ENCODE data around the gene PTPN4. TPM values are rescaled to one million over a fixed set of nuclear protein-coding genes. Genes with fewer than 3 reads are reported as not detected.

Gene PTPN4
- total RNA-seq, 1 experiment from 2014 or later = 80.5 TPM

- H4K20me1 ChIP-seq (ENCODE audit: control insufficient read depth, insufficient read depth, insufficient read length) = no peaks in the 10 kb centered on the region
- Mint-ChIP-seq H3K36me3 (ENCODE audit: insufficient read depth in 1 of 3, low read depth in 3 of 3) (peaks cover 0 to 9% (median 2%) of the 10 kb centered on the region in 3 experiments; a peak in 2 of 7 replicates), H3K27me3 (ENCODE audit: low read depth) (no peaks in the 10 kb centered on the region; the same call in none of the 2 replicates), H3K27ac (peak overlapping the region; percentile 73 to 99 (median 98); a peak in 6 of 7 replicates), H3K4me3 (peak overlapping the region; percentile 89 to 94), H3K9me3 (peaks cover 0 to 3% of the 10 kb centered on the region in 2 experiments; a peak in 2 of 5 replicates), H3K4me1 (peaks cover 22 to 26% of the 10 kb centered on the region in 2 experiments)
- peak overlapping the region; percentile 56 for H3K4me2 ChIP-seq (ENCODE audit: insufficient read depth, insufficient read length, low read length)
- H3K79me2 ChIP-seq (ENCODE audit: insufficient read depth, low read length) = peaks cover 18% of the 10 kb centered on the region; the same call in 1 of the 2 replicates
- peak overlapping the region; percentile 67 for H2AFZ ChIP-seq (ENCODE audit: low read length)
- H3K27me3 ChIP-seq (ENCODE audit: insufficient read depth, low read length) = no peaks in the 10 kb centered on the region
- H2BK120ac ChIP-seq (ENCODE audit: low read depth, low read length, poor library complexity, severe bottlenecking) = no peak overlapping the region
- H4K8ac ChIP-seq (replicated peaks; ENCODE audit: insufficient read length, low read depth, low read length) = no peak overlapping the region
- WGBS (ENCODE audit: extremely low coverage, insufficient read length, low lambda C conversion rate) = no CpG with 5 or more reads among the region's 13 CpGs
- TF ChIP-seq CTCF (conservative IDR thresholded peaks at IDR 0.05) = 0 out of 3 replicates have a peak, but pooled peaks have one; percentile 12
- H2BK20ac ChIP-seq (ENCODE audit: low read depth, low read length, poor library complexity, severe bottlenecking) = no peak overlapping the region
- no peaks in the 10 kb centered on the region for H3K79me1 ChIP-seq (ENCODE audit: insufficient read depth, low read depth, low read length, poor library complexity, severe bottlenecking)
- no peak overlapping the region for H2BK5ac ChIP-seq (ENCODE audit: insufficient read length, low read length)
- H3K23me2 ChIP-seq (ENCODE audit: insufficient read length, low read depth, low read length, poor library complexity, severe bottlenecking) = peaks cover 10% of the 10 kb centered on the region
- no peak overlapping the region for H3K4ac ChIP-seq (ENCODE audit: low read depth, low read length)
- H3K14ac ChIP-seq (ENCODE audit: insufficient read depth, low read length) = peak overlapping the region; percentile 30; the same call in 1 of the 2 replicates
- no peak overlapping the region for H4K91ac ChIP-seq (ENCODE audit: insufficient read length, low read depth, low read length)
- no peak for DNase-seq
- H2AK5ac ChIP-seq (ENCODE audit: insufficient read length, low read length) = no peak overlapping the region
- peaks cover 2% of the 10 kb centered on the region; the same call in 1 of the 2 replicates for H3K4me1 ChIP-seq (ENCODE audit: insufficient read depth, low read length)
- no peak overlapping the region for H3K56ac ChIP-seq (ENCODE audit: insufficient read length, low read depth, low read length)
- H2BK12ac ChIP-seq (ENCODE audit: insufficient read length, low read depth, low read length) = no peak overlapping the region
- H3K23ac ChIP-seq (ENCODE audit: insufficient read length, low read depth, low read length) = no peak overlapping the region
- H3T11ph ChIP-seq (ENCODE audit: low read length) = no peak overlapping the region
- no peaks in the 10 kb centered on the region for H3K9me3 ChIP-seq (ENCODE audit: control insufficient read depth, low read depth, low read length)
- peak overlapping the region; percentile 35 for H3K18ac ChIP-seq (ENCODE audit: insufficient read length, low read depth, low read length)
- no peak overlapping the region for H4K5ac ChIP-seq (ENCODE audit: insufficient read length, low read depth, low read length)
- peak overlapping the region; percentile 36 for H3K9ac ChIP-seq (ENCODE audit: extremely low read depth, insufficient read length, low read length)
- no peak overlapping the region for H2BK15ac ChIP-seq (ENCODE audit: low read depth, low read length)
- peak overlapping the region; percentile 9 for H3K27ac ChIP-seq (ENCODE audit: insufficient read length, low read depth, low read length)
Observed at GRCh38 chr2:119758881-119759450, 756 bp upstream of the PTPN4 start.
